ENCODE data around the gene CFD. TPM values are rescaled to one million over a fixed set of nuclear protein-coding genes. Genes with fewer than 3 reads are reported as not detected.
"Not testable (repeated sequence)": the region's sequence is repeated elsewhere in the genome, so short reads cannot be mapped to it uniquely, and the experiment has no call there.

Gene CFD
- polyA plus RNA-seq, 1 experiment: 0.45 TPM

DNA sequence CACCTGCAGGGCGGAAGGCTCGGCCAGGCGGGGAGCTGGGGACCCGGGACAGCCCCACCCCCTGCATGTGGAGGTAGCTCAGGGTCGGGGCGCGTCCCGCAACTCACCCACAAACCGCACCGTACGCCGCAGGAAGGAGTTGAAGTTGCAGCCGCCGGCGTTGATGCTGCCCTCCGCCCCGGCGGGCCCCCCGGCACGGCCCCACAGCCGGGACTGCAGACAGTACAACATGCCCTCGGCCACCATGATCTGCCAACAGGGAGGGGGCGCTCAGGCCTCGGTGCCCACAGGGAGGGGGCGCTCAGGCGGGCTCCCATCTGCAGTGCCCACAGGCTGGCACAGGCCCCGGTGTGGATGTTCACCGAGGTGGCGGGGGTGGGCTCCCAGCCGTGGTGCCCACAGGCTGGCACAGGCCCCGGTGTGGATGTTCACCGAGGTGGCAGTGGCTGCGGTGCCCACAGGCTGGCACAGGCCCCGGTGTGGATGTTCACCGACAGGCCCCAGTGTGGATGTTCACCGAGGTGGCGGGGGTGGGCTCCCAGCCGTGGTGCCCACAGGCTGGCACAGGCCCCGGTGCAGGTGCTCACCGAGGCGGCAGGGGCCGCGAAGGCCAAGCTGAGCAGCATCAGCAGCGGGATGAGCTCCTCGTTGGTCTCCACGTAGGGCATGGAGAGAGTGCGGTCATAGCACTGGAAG, 44.2 kb upstream of the CFD start:
- Histone ChIP-seq H3K4me3 (ENCODE audit: low read depth, low read length) (no peak overlapping the region), H3K27ac (ENCODE audit: low read depth, low read length) (no peak overlapping the region), H3K27me3 (ENCODE audit: control insufficient read depth, insufficient read depth, low read length) (no peaks in the 10 kb centered on the region), H3K9me3 (ENCODE audit: control insufficient read depth, insufficient read depth, low read length) (peaks cover 34% of the 10 kb centered on the region; the same call in 1 of the 2 replicates)
- TF ChIP-seq, protein P1, sequence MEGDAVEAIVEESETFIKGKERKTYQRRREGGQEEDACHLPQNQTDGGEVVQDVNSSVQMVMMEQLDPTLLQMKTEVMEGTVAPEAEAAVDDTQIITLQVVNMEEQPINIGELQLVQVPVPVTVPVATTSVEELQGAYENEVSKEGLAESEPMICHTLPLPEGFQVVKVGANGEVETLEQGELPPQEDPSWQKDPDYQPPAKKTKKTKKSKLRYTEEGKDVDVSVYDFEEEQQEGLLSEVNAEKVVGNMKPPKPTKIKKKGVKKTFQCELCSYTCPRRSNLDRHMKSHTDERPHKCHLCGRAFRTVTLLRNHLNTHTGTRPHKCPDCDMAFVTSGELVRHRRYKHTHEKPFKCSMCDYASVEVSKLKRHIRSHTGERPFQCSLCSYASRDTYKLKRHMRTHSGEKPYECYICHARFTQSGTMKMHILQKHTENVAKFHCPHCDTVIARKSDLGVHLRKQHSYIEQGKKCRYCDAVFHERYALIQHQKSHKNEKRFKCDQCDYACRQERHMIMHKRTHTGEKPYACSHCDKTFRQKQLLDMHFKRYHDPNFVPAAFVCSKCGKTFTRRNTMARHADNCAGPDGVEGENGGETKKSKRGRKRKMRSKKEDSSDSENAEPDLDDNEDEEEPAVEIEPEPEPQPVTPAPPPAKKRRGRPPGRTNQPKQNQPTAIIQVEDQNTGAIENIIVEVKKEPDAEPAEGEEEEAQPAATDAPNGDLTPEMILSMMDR (IDR thresholded peaks at IDR 0.05; ENCODE audit: low read depth, low read length): no peak
- ChIA-PET POLR2A (interaction anchor here (0.6 kb wide), 3 partner anchors 39 to 167 kb away, joined by 3 to 5 read pairs (median 3); no protein-coding TSS in a partner anchor), CTCF (interaction anchor here (0.5 kb wide), 1 partner anchor 224 kb away, joined by 3 read pairs; no protein-coding TSS in a partner anchor)
- no peak for DNase-seq (ENCODE audit: low read depth, low spot score)

DNA sequence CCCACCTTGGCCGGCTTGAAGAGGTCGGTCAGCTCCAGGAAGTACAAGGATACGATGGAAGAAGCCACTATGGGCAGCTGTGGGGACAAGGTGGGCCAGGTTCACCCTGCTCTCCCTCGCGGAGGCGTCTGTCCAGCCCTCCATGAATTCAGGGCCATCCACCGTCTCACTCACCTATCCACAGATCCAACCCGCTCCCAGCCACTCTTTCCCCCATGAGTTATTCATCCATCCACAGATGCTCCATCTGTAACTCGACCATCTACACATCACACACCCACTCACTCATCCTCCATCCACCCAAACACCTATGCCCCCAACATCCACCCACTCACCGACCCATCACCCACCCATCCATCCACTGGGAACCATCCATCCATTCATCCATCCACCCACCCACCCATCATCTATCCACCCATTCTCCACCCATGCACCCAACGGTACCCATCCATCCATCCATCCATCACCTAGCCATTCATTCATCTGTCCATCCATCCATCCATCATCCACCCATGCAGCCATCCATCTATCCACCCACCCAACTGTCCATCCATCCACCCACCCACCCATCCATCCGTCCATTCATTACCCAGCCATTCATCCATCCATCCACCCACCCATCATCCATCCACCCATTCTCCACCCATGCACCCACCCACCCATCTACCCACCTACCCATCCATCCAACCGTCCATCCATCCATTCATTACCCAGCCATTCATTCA, 43.5 kb upstream of the CFD start:
- DNase-seq (ENCODE audit: low read depth, low spot score): no peak
- H3K9me3 ChIP-seq (ENCODE audit: control insufficient read depth, insufficient read depth, low read length): peaks cover 27% of the 10 kb centered on the region; the same call in 1 of the 2 replicates
- H3K4me3 ChIP-seq (ENCODE audit: low read depth, low read length): no peak overlapping the region
- POLR2A ChIA-PET: interaction anchor here (0.6 kb wide), 3 partner anchors 38 to 166 kb away, joined by 3 to 5 read pairs (median 3); no protein-coding TSS in a partner anchor
- TF ChIP-seq, protein P1 (IDR thresholded peaks at IDR 0.05; ENCODE audit: low read depth, low read length): no peak
- no peaks in the 10 kb centered on the region for H3K27me3 ChIP-seq (ENCODE audit: control insufficient read depth, insufficient read depth, low read length)
- H3K27ac ChIP-seq (ENCODE audit: low read depth, low read length): no peak overlapping the region
- CTCF ChIA-PET: no interaction called here

DNA sequence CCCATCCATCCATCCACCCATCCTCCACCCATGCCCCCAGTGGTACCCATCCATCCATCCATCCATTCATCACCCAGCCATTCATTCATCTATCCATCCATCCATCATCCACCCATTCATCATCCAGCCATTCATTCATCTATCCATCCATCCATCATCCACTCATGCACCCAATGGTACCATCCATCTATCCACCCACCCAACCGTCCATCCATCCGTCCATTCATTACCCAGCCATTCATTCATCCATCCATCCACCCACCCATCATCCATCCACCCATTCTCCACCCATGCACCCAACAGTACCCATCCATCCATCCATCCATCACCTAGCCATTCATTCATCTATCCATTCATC, 43.0 kb upstream of the CFD start:
- TF ChIP-seq, protein P1 (IDR thresholded peaks at IDR 0.05; ENCODE audit: low read depth, low read length): no peak
- H3K27me3 ChIP-seq (ENCODE audit: control insufficient read depth, insufficient read depth, low read length): no peaks in the 10 kb centered on the region
- ChIA-PET CTCF (no interaction called here), POLR2A (no interaction called here)
- no peak overlapping the region for H3K27ac ChIP-seq (ENCODE audit: low read depth, low read length)
- no peak overlapping the region for H3K4me3 ChIP-seq (ENCODE audit: low read depth, low read length)
- peaks cover 23% of the 10 kb centered on the region; the same call in 1 of the 2 replicates for H3K9me3 ChIP-seq (ENCODE audit: control insufficient read depth, insufficient read depth, low read length)
- no peak for DNase-seq (ENCODE audit: low read depth, low spot score)

DNA sequence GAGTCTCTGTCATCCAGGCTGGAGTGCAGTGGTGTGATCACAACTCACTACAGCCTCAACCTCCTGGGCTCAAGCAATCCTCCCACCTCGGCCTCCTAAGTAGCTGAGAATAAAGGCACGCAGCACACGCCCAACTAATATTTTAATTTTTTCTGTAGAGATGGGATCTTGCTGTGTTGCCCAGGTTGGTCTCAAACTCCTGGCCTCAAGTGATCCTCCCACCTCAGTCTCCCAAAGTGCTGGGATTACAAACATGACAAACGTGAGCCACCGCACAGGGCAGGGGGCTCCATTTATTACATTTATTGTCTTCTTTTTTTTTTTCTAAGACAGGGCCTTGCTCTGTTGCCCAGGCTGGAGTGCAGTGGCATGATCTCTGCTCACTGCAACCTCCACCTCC, 39.3 kb upstream of the CFD start:
- CTCF ChIA-PET: interaction anchor here (0.6 to 0.8 kb wide), 2 partner anchors 10 to 50 kb away, joined by 3 to 12 read pairs; no protein-coding TSS in a partner anchor
- H3K27ac ChIP-seq (ENCODE audit: low read depth, low read length); H3K4me3 ChIP-seq (ENCODE audit: low read depth, low read length): not testable (repeated sequence)

DNA sequence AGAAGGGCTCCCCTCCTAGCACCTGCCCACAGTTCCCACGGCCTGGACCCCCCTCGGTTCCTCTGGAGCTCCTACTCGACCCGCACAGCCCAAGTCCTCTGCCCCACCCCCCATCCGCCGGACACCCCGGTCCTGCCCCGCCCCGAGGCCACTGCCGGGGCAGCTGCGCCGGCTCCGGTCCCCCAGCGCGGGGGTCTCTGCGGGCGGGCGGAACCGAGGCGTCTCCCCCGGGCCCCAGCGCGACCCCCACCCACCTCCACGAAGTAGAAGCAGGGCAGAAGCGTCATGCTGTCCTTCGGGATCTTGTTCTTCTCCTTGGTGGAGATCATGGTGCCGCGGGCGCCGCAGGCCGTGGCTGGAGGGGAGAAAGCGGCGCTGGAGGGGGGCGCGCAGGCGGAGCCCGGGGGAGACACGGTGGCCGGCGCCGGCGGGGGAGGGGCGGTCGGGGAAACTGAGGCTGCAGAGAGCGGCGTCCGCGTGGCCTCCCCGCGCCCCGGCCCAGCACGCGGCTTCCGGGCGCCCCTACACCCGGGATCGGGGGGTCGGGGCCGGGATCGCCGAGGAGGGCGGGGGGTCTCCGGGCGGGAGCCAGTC, 38.1 kb upstream of the CFD start:
- Histone ChIP-seq H3K27me3 (ENCODE audit: control insufficient read depth, insufficient read depth, low read length) (no peaks in the 10 kb centered on the region), H3K4me3 (ENCODE audit: low read depth, low read length) (peak overlapping the region; percentile 48), H3K27ac (ENCODE audit: low read depth, low read length) (no peak overlapping the region), H3K9me3 (ENCODE audit: control insufficient read depth, insufficient read depth, low read length) (peaks cover 5% of the 10 kb centered on the region; the same call in 1 of the 2 replicates)
- DNase-seq (ENCODE audit: low read depth, low spot score): no peak
- ChIA-PET CTCF (no interaction called here), POLR2A (no interaction called here)
- TF ChIP-seq, protein P1 (IDR thresholded peaks at IDR 0.05; ENCODE audit: low read depth, low read length): no peak

More for the DNA sequence above, 39.3 kb upstream of the CFD start:
- H3K27me3 ChIP-seq (ENCODE audit: control insufficient read depth, insufficient read depth, low read length); DNase-seq (ENCODE audit: low read depth, low spot score); POLR2A ChIA-PET: not testable (repeated sequence)
- H3K9me3 ChIP-seq (ENCODE audit: control insufficient read depth, insufficient read depth, low read length): peaks cover 10% of the 10 kb centered on the region; the same call in 1 of the 2 replicates

Data from AG04450 (cell line).